LNCaP clone FGC (cell line): Measurements from ENCODE around the gene CPA2.
"Not testable (repeated sequence)": the region's sequence is repeated elsewhere in the genome, so short reads cannot be mapped to it uniquely, and the experiment has no call there.

Experiments
- DNase-seq: peaks from one replicate; pipeline ENCODE4 v3.0.0-alpha.2; 2011; ENCODE audit warnings: low read depth
- H3K4me3 ChIP-seq: 2 replicates; pipeline ENCODE4 v1.5.1; 2011; ENCODE audit warnings: mild to moderate bottlenecking, low read depth, low read length, control low read depth
- CTCF ChIP-seq: IDR thresholded peaks from 2 replicates; pipeline ENCODE4 v1.5.1; 2012; ENCODE audit warnings: mild to moderate bottlenecking; ENCODE audit not compliant: control insufficient read depth, insufficient read depth; ENCODE audit errors: extremely low read depth

The CPA2 gene

GRCh38 chr7:130266258-130266960, at the start of gene CPA2:
CPA2 (plus strand) TSS chr7:130266863; CDS start chr7:130266882, 19 bp downstream.
- TF ChIP-seq CTCF, result no peak
- DNase-seq, result no peak
- H3K4me3 ChIP-seq, result no peak within 1 kb of the TSS

- DNase-seq, result no peak
- no peak overlapping the region for H3K4me3 ChIP-seq
- no peak for TF ChIP-seq CTCF
These were observed 47.6 kb upstream of the CPA2 start for GRCh38 chr7:130218806-130219620.

- no peak for TF ChIP-seq CTCF
- H3K4me3 ChIP-seq, result no peak overlapping the region
These were observed 46.8 kb upstream of the CPA2 start for GRCh38 chr7:130219871-130220270.

GRCh38 chr7:130221746-130222145, 44.9 kb upstream of the CPA2 start:
- no peak for DNase-seq
- TF ChIP-seq CTCF, result no peak
- H3K4me3 ChIP-seq, result no peak overlapping the region

More at GRCh38 chr7:130219871-130220270, 46.8 kb upstream of the CPA2 start:
- no peak for DNase-seq

GRCh38 chr7:130223646-130224045, 43.0 kb upstream of the CPA2 start:
- no peak overlapping the region for H3K4me3 ChIP-seq
- DNase-seq, result no peak
- no peak for TF ChIP-seq CTCF

- H3K4me3 ChIP-seq, result no peak overlapping the region
- DNase-seq, result no peak
- TF ChIP-seq CTCF, result no peak
These were observed 42.5 kb upstream of the CPA2 start for GRCh38 chr7:130224210-130224609.

- not testable (repeated sequence) for H3K4me3 ChIP-seq, DNase-seq
These were observed 41.7 kb upstream of the CPA2 start for GRCh38 chr7:130224923-130225322.
